ENCODE data around the gene MAGEB10.
"Not testable (repeated sequence)": the region's sequence is repeated elsewhere in the genome, so short reads cannot be mapped to it uniquely, and the experiment has no call there.

MAGEB10 gene, protein sequence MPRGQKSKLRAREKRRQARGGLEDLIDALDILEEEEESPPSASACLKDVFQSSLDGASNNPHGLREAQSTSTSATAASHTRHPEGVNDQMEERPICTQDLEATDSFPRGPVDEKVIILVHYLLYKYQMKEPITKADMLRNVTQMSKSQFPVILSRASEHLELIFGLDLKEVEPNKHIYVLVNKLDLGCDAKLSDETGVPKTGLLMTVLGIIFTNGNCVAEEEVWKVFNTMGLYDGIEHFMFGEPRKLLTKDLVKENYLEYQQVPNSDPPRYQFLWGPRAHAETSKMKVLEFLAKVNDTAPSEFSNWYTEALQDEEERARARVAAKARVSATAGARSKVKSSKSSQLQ

DNA sequence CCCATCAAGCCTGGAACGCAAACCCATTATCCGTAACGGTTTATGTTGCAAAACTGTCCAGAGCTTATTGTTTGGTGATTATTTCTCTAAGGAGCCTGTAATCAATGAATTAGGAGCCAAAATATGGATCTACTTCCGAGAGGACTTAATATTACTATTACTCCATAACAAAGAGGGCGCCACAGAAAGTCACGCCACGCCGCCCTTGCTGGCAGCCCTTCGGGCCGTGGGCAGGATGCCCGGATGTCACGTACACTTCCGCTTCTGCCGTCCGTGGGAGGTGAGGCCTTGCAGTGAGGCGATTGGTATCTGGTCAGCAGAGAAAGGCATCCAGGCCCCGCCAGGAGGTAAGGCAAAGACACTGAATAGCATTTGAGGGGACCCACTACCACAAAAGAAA is at the start of gene MAGEB10:
Gene MAGEB10, plus strand, starts transcription at position 301 of the 400 bp plus-strand sequence. CDS start 13,317 bp downstream, outside the sequence.
- DNase-seq (ENCODE audit: low read depth) = no peak

DNA sequence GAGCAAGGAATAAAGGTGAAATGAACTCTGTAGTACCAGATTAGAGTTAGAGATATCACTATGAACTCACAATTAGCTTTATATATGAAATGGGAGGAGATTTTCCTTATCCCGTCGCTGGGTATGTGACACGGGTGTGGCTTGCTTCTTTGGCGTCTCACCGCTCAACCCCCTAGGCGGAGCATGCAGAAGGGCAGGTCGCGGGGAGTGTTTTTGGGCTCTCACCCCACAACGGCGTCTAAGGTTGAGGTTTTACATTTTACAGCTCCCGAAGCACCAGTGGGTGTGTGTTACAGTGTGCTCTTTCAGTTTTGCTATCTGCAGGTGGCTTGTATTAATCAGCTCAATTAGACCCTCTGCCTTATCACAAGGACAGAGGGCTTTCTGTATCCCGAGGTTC is 42.1 kb upstream of the MAGEB10 start:
- DNase-seq (ENCODE audit: low read depth) = no peak

DNA sequence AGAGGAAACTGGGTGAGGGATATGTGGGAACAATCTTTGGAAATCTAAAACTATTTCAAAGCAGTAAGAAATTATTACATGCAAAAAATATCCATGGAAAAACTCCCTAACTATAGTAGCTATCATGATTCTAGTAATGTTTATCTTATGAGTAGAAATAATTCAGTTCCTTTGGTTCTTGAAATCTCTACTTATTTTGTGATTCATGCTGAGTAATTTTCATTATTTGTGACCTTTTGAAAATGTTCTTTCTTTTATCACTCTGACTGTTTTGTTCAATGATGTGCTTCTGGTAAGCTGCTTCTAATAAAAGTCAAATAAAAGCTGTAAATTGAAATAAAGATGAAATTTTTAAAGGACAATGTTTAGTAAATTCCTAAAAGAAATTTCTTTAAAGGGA is 40.4 kb upstream of the MAGEB10 start:
- DNase-seq (ENCODE audit: low read depth) = no peak

DNA sequence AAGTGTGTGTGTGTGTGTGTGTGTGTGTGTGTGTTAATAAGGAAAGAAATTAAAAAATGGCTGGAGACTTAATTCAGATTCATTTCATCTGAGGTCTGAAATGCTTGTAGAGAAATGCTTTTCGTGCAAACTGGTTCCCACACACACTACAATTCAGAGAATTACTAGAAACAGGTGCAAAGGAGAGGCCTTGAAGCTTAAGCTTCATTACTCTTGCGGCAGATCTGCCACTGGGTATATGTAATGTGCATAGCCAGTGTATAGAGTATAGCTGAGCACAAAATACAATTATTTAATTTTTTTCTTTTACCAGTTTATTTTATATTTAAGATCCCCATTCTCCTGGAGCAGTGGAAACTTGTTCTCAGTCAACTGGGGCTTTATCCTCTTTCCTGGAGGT is 31.8 kb upstream of the MAGEB10 start:
- no peak for DNase-seq (ENCODE audit: low read depth)

DNA sequence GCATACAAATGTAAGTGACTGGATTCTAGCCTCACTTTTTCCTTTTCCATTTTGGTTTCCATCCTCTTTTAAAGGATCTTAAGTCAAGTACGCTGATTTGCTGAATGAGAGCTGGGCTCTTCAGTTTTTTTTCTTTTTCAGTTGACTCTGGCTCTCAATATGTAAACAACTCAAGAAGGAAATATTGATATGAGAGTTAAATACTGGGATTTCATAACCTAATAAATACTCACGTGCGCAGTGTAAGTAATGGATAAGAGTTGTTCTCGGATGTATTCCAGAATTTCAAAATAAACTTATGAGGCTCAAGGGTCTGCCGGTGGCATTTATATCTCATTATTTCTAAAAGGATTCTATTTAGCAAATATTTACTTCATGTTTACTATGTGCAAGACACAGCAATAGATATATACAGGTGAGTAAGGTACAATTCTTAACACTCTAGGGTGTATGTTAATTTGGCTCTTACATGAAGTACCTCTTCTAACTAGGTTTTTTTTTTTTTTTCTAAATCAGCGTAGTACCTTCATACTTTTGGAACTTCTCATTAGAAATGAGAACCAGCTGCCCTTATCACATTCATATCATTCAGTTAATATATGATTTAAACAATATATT is 11.0 kb upstream of the MAGEB10 start:
- DNase-seq (ENCODE audit: low read depth) = no peak

DNA sequence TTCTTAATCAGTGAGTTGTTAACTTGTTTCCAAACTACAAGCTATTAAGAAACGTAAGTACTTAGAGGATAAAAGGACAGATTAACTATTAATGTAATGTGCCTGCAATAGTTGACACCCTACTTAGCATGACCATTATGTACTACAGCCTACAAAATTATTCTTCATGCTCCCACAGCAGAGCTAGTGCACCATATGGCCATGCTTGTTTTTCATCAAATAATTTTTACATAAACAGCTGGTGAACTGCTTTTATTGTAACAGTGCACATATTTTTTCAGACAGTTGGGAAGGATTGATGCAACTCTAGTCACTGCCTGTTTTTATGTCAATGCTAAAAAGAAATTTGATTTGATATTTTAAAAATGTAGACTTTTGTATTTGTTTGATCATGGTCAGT is 10.2 kb upstream of the MAGEB10 start:
- DNase-seq (ENCODE audit: low read depth) = no peak

DNA sequence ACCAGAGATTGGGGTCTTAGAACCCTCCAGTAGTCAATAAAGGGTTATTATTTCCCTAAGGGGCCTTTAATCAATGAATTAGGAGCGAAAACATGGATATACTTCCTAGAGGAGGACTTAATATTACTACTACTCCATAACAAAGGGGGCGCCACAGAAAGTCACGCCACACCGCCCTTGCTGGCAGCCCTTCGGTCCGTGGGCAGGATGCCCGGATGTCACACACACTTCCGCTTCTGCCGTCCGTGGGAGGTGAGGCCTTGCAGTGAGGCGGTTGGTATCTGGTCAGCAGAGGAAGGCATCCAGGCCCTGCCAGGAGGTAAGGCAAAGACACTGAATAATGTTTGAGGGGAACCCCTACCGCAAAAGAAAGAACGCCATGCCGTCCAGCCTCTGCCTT is 436 bp downstream of the MAGEB10 start:
- DNase-seq (ENCODE audit: low read depth) = no peak

DNA sequence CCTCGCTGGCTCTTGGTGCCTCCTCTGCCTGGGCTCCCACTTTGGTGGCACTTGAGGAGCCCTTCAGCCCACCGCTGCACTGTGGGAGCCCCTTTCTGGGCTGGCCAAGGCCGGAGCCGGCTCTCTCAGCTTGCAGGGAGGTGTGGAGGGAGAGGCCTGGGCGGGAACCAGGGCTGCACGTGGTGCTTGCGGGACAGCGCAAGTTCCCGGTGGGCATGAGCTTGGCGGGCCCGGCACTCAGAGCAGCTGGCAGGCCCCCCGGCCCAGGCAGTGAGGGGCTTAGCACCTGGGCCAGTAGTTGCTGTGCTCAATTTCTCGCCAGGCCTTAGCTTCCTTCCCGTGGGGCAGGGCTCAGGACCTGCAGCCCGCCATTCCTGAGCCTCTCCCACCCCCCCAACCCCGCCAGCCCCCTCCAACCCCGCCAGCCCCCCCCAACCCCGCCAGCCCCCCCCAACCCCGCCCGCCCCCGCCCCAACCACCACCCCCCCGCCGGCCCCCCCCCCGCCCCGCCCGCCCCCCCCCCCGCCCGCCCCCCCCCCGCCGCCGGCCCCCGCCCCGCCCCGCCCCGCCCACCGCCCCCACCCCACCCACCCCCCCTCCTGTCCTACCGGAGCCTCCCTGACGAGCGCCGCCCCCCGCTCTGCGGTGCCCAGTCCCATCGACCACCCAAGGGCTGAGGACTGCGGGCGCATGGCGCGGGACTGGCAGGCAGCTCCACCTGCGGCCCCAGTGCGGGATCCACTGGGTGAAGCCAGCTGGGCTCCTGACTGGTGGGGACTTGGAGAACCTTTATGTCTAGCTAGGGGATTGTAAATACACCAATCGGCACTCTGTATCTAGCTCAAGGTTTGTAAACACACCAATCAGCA is 1.4 kb downstream of the MAGEB10 start:
- not testable (repeated sequence) for DNase-seq (ENCODE audit: low read depth)

DNA sequence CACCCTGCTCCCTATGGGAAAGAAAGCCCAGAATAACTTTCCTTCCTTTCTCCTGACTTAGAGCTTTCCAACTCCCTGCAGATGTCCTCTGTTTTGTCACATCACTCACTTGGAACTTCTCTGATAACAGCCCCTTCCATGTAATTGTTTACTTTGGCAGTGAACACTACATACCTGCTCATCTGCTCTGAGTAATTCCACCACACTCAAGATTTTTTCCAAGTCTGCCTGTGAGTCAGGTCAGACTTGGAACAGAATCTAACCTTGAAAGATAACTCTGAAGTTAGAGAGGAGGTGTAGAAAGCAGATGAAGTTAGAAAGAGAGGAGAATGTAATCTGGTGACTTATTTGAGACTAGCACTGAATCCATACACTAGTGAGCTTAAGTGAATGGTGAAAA is 7.4 kb downstream of the MAGEB10 start:
- DNase-seq (ENCODE audit: low read depth) = no peak

DNA sequence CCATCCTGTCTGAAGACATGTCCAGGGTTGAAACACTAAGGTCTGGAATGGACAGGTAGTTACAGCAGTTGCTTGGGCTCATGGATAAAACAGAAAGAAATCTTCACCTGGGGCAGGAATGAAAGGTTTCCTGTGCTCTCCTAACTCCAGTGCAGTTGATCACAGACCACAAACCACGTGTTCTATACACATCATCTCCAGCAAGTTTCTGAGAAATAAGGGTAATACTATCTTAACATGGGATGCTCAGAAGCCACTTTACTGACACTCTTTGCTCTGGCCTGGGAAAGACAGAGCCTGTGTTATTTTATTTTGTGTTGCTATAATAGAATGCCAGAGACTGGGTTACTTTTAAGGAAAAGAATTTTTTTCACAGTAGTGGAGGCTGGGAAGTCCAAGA is 16.0 kb downstream of the MAGEB10 start:
- no peak for DNase-seq (ENCODE audit: low read depth)

DNA sequence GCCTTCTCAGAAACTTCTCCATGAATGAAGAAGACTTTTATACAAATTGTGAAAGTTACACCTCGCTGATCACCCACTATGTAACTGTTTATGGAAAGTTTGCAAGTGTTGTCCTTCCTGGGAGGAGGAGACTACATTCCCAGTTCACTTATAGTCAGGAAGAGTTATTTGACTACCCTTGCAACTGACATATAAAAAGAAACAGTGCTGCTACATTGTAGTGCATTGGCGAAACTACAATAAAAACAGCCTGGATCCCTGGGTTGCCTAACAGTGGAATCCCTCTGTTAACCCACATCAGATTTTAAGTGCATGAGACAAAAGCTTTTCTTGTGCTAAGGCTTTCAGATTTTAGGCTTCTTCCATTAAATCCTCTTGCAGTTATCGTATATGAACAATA is 30.4 kb downstream of the MAGEB10 start:
- DNase-seq (ENCODE audit: low read depth) = no peak

DNA sequence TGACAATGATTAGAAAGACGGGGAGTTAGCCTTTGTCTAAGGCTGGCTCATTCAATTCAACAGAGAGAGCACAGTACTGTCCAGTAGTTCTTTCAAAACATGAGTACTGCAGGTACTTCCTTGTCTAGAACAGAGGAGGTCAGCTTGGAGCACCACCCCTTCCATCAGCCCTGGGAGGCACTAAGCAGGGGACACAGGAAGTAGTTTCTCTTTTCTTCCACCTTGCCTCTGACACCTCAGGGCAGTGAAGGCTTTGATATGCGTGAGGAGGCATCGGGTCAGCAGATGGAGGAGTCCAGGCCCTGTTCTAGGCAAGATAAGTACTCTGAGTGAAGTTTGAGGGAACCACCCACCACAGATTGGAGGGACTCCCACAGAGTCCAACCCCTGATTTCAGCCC is 33.1 kb downstream of the MAGEB10 start:
- DNase-seq (ENCODE audit: low read depth) = no peak

DNA sequence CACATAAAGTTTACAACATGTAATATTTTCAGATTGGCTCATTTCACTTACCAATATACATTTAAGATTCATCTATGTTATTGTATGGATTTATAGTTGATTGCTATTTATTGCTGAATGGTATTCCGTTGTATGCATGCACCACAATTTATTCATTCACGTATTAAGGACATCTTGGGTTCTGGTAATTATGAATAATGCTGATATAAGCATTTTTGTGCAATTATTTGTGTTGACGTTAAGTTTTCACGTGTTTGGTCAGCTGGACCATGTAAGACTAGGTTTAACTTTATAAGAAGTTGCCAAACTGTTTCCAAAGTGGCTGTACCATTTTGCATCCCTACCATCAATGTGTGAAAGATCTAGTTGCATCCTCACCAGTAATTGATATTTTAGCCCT is 35.1 kb downstream of the MAGEB10 start:
- DNase-seq (ENCODE audit: low read depth) = no peak

DNA sequence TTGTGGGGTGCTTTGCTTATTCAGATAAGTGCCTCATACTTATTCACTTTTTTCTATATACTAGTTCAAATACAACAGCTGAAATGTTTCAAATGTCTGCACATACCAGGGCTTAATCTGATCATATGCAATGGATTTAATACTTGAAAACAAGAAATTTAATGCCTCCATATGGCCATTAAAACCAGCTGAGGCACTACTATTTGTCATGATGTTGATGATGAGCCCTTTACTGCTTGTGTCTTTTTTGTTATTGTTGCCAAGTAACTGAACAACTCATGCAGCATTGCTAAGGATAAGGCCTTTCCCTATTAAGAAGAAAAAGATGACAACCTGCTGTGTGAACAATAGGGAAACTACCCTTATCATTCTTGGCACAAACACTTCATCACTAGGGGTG is 52.5 kb downstream of the MAGEB10 start:
- no peak for DNase-seq (ENCODE audit: low read depth)

DNA sequence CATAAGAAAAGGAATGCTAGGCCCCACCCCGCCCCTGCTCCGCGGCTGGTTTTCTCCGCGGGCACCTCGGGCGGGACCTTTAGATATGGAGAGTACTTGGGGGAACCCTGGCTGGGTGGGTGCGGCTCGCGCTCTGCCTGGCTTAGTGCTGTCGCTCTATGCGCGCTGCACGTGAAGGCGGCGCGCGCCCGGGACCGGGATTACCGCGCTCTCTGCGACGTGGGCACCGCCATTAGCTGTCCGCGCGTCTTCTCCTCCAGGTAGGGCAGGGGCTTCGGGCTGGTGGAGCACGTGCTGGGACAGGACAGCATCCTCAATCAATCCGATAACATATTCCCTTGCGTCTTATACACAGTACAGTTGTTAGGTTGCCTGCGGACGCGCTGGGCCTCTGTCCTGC is 56.0 kb downstream of the MAGEB10 start:
- DNase-seq (ENCODE audit: low read depth) = no peak
